ENCODE data around the gene NDUFB11. TPM values are rescaled to one million over a fixed set of nuclear protein-coding genes. Genes with fewer than 3 reads are reported as not detected.

The NDUFB11 gene
- total RNA-seq, 1 experiment from 2014 or later, result 122 TPM

- H3K27ac ChIP-seq (ENCODE audit: low read length), result no peak overlapping the region
- no peak overlapping the region for H3K4me2 ChIP-seq (ENCODE audit: low read depth, low read length, poor library complexity, severe bottlenecking)
- no peaks in the 10 kb centered on the region for H3K27me3 ChIP-seq (ENCODE audit: low read length)
- no peaks in the 10 kb centered on the region for H3K36me3 ChIP-seq (ENCODE audit: insufficient read depth, low read length)
- H3K9me2 ChIP-seq (replicated peaks; ENCODE audit: insufficient read depth, low read length), result no peaks in the 10 kb centered on the region
- no peak overlapping the region for H3K4me3 ChIP-seq (ENCODE audit: low read length)
- no peaks in the 10 kb centered on the region for H3K79me2 ChIP-seq (ENCODE audit: low read length)
- H2AFZ ChIP-seq (ENCODE audit: low read length), result no peak overlapping the region
- H4K20me1 ChIP-seq (ENCODE audit: insufficient read depth, low read depth, low read length), result no peaks in the 10 kb centered on the region
- no peaks in the 10 kb centered on the region for H3K4me1 ChIP-seq (ENCODE audit: low read length)
- DNase-seq, result no peak
- H3K9ac ChIP-seq (ENCODE audit: low read length), result no peak overlapping the region
- no peaks in the 10 kb centered on the region for H3K9me3 ChIP-seq (ENCODE audit: low read length)
These were observed 46.0 kb downstream of the NDUFB11 start for GRCh38 chrX:47098338-47099094.

DNA sequence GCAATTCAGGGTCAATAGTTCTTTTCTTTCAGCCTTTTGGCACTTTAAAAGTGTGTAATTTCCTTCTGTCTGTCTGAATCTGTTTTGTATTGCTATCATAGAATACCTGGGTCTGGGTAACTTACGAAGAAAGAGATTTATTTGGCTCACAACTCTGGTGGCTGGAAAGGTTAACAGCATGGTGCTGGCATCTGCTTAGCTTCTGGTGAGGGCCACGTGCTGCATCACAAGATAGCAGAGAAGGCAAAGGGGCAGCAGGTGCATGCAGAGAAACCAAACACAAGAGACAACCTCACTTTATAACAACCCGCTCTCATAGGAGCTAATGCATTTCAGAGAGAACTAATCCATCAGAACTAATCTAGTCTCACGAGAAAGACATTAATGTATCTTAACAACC, 47.5 kb downstream of the NDUFB11 start:
- Histone ChIP-seq H4K20me1 (ENCODE audit: insufficient read depth, low read depth, low read length) (no peaks in the 10 kb centered on the region), H3K4me3 (ENCODE audit: low read length) (no peak overlapping the region), H3K4me2 (ENCODE audit: low read depth, low read length, poor library complexity, severe bottlenecking) (no peak overlapping the region), H3K27ac (ENCODE audit: low read length) (no peak overlapping the region), H3K9me2 (replicated peaks; ENCODE audit: insufficient read depth, low read length) (no peaks in the 10 kb centered on the region), H3K79me2 (ENCODE audit: low read length) (no peaks in the 10 kb centered on the region), H3K36me3 (ENCODE audit: insufficient read depth, low read length) (no peaks in the 10 kb centered on the region), H3K9me3 (ENCODE audit: low read length) (no peaks in the 10 kb centered on the region), H3K4me1 (ENCODE audit: low read length) (no peaks in the 10 kb centered on the region), H3K9ac (ENCODE audit: low read length) (no peak overlapping the region), H2AFZ (ENCODE audit: low read length) (no peak overlapping the region), H3K27me3 (ENCODE audit: low read length) (no peaks in the 10 kb centered on the region)
- no peak for DNase-seq

DNA sequence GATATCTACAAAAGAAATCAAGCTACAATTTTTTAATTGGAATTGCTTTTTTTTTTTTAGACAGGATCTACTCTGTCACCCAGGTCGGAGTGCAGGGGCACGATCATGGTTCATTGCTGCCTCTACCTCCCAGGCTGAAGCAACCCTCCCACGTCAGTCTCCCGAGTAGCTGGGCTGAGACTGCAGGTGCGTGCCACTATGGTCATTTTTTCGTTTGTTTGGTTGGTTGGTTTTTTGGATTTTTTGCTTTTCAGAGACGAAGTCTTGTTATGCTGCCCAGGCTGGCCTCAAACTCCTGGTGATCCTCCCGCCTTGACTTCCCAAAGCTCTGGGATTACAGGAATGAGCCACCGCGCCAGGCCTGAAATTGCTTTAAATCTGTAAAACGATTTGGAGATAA, 50.6 kb downstream of the NDUFB11 start:
- H4K20me1 ChIP-seq (ENCODE audit: insufficient read depth, low read depth, low read length), result no peaks in the 10 kb centered on the region
- no peak overlapping the region for H3K9ac ChIP-seq (ENCODE audit: low read length)
- DNase-seq, result no peak
- H3K4me3 ChIP-seq (ENCODE audit: low read length), result no peak overlapping the region
- H3K9me2 ChIP-seq (replicated peaks; ENCODE audit: insufficient read depth, low read length), result no peaks in the 10 kb centered on the region
- no peak overlapping the region for H3K27ac ChIP-seq (ENCODE audit: low read length)
- no peaks in the 10 kb centered on the region for H3K4me1 ChIP-seq (ENCODE audit: low read length)
- H3K79me2 ChIP-seq (ENCODE audit: low read length), result no peaks in the 10 kb centered on the region
- H3K9me3 ChIP-seq (ENCODE audit: low read length), result no peaks in the 10 kb centered on the region
- H3K36me3 ChIP-seq (ENCODE audit: insufficient read depth, low read length), result no peaks in the 10 kb centered on the region
- H2AFZ ChIP-seq (ENCODE audit: low read length), result no peak overlapping the region
- H3K27me3 ChIP-seq (ENCODE audit: low read length), result no peaks in the 10 kb centered on the region
- no peak overlapping the region for H3K4me2 ChIP-seq (ENCODE audit: low read depth, low read length, poor library complexity, severe bottlenecking)

- Histone ChIP-seq H3K9me2 (replicated peaks; ENCODE audit: insufficient read depth, low read length) (no peaks in the 10 kb centered on the region), H3K36me3 (ENCODE audit: insufficient read depth, low read length) (no peaks in the 10 kb centered on the region), H3K4me1 (ENCODE audit: low read length) (no peaks in the 10 kb centered on the region), H2AFZ (ENCODE audit: low read length) (no peak overlapping the region), H3K9me3 (ENCODE audit: low read length) (no peaks in the 10 kb centered on the region), H3K79me2 (ENCODE audit: low read length) (no peaks in the 10 kb centered on the region), H3K4me3 (ENCODE audit: low read length) (no peak overlapping the region), H3K27me3 (ENCODE audit: low read length) (no peaks in the 10 kb centered on the region), H4K20me1 (ENCODE audit: insufficient read depth, low read depth, low read length) (no peaks in the 10 kb centered on the region), H3K27ac (ENCODE audit: low read length) (no peak overlapping the region), H3K9ac (ENCODE audit: low read length) (no peak overlapping the region), H3K4me2 (ENCODE audit: low read depth, low read length, poor library complexity, severe bottlenecking) (no peak overlapping the region)
- DNase-seq, result peak; percentile 68
These were observed 51.3 kb downstream of the NDUFB11 start for GRCh38 chrX:47093248-47093647.

Small RNA genes lying within 50 kb of the gene (small RNA-seq; reads per million reads assigned to genes)
- gene RNU12-2P, result 1.5 reads per million, percentile 43 among the genes with 10 or more reads in this experiment

Other genes with a start within 250 kb of the NDUFB11 start
- gene JADE3, start 232.3 kb downstream of the NDUFB11 start, total RNA-seq (2014; rRNA removed; shearing (Covaris generic); ENCODE audit: low replicate concordance), result 0.07 and 0.29 TPM in 2 replicates
- not detected in 2 replicates for gene RGN, start 66.3 kb downstream of the NDUFB11 start, total RNA-seq (2014; rRNA removed; shearing (Covaris generic); ENCODE audit: low replicate concordance)
- 32.5 and 47.0 TPM in 2 replicates for gene RBM10, start 519 bp upstream of the NDUFB11 start, total RNA-seq (2014; rRNA removed; shearing (Covaris generic); ENCODE audit: low replicate concordance)
- gene UBA1, start 49.1 kb upstream of the NDUFB11 start, total RNA-seq (2014; rRNA removed; shearing (Covaris generic); ENCODE audit: low replicate concordance), result 178 and 214 TPM in 2 replicates
- 45.4 and 45.9 TPM in 2 replicates for gene CDK16, start 74.0 kb upstream of the NDUFB11 start, total RNA-seq (2014; rRNA removed; shearing (Covaris generic); ENCODE audit: low replicate concordance)
- gene USP11, start 88.3 kb upstream of the NDUFB11 start, total RNA-seq (2014; rRNA removed; shearing (Covaris generic); ENCODE audit: low replicate concordance), result 30.9 and 40.7 TPM in 2 replicates
- 0.52 and 0.90 TPM in 2 replicates for gene ZNF157, start 225.9 kb upstream of the NDUFB11 start, total RNA-seq (2014; rRNA removed; shearing (Covaris generic); ENCODE audit: low replicate concordance)

Data from Karpas-422 (cell line).